ENCODE results near the gene XPR1.

Gene XPR1

DNA sequence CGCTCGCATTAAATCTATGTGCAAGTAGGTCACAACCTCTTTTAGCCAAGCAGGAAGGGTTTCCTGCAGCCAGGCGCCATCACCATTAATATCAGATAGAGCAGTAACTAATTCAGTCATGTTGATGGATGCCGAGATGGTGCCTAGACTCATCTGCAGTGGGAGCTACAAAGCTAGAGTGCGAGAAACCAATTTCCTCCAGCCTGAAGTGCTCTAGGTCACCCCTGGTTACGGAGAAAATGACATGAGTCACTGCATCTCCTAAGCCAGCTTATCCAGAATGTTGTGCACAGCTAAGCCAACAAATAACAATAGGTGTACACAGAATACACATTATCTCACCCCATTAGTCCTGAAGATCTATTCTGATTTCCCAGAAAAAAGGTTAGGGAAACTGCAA, 37.1 kb upstream of the XPR1 start:
- TF ChIP-seq, protein P1, sequence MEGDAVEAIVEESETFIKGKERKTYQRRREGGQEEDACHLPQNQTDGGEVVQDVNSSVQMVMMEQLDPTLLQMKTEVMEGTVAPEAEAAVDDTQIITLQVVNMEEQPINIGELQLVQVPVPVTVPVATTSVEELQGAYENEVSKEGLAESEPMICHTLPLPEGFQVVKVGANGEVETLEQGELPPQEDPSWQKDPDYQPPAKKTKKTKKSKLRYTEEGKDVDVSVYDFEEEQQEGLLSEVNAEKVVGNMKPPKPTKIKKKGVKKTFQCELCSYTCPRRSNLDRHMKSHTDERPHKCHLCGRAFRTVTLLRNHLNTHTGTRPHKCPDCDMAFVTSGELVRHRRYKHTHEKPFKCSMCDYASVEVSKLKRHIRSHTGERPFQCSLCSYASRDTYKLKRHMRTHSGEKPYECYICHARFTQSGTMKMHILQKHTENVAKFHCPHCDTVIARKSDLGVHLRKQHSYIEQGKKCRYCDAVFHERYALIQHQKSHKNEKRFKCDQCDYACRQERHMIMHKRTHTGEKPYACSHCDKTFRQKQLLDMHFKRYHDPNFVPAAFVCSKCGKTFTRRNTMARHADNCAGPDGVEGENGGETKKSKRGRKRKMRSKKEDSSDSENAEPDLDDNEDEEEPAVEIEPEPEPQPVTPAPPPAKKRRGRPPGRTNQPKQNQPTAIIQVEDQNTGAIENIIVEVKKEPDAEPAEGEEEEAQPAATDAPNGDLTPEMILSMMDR (IDR thresholded peaks at IDR 0.05; ENCODE audit: low read length, missing control alignments) = no peak
- no peak overlapping the region for H3K4me3 ChIP-seq (replicated peaks; ENCODE audit: low read depth, low read length)
- no peak for DNase-seq (ENCODE audit: low read depth)

DNA sequence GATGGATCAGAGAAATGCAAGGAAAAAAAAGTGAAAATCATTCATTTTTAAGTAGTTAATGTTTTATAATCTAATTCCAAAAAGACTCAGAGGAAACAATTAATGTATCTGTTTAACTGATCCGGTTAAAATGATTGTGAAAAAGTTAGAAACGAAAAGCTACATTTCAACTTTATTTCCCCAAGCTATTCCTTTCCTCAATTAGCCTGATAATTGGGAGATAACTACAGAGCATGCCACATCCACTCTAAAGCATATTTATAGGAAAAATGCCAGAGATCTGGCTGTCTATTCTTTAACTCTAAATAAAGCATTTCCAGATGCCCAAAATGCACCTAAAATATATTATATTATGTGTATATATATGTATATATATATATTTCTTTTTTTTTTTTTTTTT, 35.9 kb upstream of the XPR1 start:
- DNase-seq (ENCODE audit: low read depth) = no peak
- TF ChIP-seq, protein P1 (IDR thresholded peaks at IDR 0.05; ENCODE audit: low read length, missing control alignments) = no peak

DNA sequence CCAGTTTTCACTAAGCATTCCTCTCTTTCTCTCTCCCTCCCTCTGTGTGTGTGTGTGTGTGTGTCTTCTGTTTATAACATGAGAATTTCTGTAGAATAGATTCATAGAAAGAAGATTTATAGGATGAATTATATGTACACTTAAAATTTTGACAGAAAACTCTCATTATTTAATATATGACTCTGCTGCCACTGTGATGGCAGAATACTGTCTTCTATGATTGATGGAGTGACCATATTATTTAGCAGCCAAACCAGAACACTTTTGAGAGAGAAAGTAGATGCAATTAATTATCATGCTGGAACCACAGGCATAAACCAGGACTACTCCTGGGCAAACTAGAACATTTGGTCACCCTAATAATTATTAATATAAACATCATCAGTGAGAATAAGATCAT, 34.3 kb upstream of the XPR1 start:
- no peak overlapping the region for H3K4me3 ChIP-seq (replicated peaks; ENCODE audit: low read depth, low read length)
- TF ChIP-seq, protein P1 (IDR thresholded peaks at IDR 0.05; ENCODE audit: low read length, missing control alignments) = no peak
- DNase-seq (ENCODE audit: low read depth) = no peak

More for the DNA sequence above, 35.9 kb upstream of the XPR1 start:
- H3K4me3 ChIP-seq (replicated peaks; ENCODE audit: low read depth, low read length) = no peak overlapping the region

DNA sequence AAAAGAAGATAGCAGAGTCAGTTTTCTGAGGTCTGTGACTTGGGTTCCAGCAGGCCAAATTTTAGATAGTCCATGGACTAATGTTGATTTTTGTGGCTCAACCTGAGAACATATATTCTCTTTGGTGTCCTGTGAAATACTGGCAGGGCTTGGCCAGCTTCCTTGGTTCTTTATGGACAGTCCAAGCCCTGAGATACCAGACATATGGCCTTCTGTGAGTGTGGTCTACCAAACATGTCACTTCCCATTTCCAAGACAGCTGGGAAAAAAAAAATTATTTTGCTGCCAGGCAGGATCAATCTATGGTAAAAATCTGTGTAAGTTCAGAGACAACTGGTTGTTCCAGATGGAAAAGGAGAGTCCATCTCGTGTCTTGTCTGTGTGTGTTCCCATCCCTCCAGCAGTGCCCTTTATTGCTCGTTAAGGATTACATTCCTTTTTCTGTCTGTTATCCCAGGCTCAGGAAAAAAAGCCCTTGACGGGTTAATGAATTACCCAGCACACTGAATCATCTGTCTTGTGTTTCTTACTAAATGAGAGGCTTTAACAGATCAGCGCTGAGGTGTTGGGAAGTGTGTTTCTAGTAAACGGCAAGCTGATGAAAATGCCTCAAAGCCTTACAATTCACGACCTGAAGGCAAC, 33.4 kb upstream of the XPR1 start:
- TF ChIP-seq, protein P1 (IDR thresholded peaks at IDR 0.05; ENCODE audit: low read length, missing control alignments) = no peak
- DNase-seq (ENCODE audit: low read depth) = no peak
- no peak overlapping the region for H3K4me3 ChIP-seq (replicated peaks; ENCODE audit: low read depth, low read length)

DNA sequence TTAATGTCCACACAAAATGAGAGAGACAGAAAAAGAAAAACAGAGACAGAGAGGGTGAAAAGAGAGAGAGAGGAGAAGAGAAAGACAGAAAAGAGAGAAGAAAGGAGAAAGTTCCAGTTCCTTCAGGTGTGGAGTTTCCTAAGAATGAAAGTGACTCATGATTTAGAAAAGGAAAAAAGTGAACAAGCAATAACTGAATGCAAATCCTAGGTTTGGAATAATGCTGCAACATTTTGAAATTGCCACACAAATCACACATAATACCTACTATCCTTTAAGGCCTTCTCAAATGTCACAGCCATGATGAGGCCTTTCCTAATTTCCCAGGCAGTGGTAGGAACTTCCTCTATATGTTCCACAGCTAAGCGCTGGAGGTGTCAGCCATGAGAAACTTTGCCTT, 31.5 kb upstream of the XPR1 start:
- TF ChIP-seq, protein P1 (IDR thresholded peaks at IDR 0.05; ENCODE audit: low read length, missing control alignments) = no peak
- DNase-seq (ENCODE audit: low read depth) = no peak

DNA sequence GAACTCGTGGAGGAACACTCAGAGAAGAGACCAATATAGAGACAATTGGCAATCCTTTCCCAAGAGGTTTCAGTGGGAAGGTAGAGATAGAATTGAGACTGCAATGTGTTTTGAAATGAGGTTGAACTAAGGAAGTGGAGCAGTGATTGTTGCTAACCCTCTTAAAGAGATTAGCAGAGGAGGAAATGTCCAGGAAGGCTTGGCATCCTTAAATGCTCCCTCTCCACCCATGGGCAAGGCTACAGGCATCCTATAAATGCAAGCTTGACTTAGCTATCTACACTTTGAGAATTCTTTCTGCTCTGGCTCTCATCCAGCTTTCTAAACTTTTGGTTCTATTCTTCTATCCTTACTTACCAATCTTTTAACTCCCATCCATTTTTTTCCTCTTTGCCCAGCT, 30.3 kb upstream of the XPR1 start:
- DNase-seq (ENCODE audit: low read depth) = no peak
- no peak overlapping the region for H3K4me3 ChIP-seq (replicated peaks; ENCODE audit: low read depth, low read length)
- TF ChIP-seq, protein P1 (IDR thresholded peaks at IDR 0.05; ENCODE audit: low read length, missing control alignments) = no peak

More for the DNA sequence above, 31.5 kb upstream of the XPR1 start:
- no peak overlapping the region for H3K4me3 ChIP-seq (replicated peaks; ENCODE audit: low read depth, low read length)

DNA sequence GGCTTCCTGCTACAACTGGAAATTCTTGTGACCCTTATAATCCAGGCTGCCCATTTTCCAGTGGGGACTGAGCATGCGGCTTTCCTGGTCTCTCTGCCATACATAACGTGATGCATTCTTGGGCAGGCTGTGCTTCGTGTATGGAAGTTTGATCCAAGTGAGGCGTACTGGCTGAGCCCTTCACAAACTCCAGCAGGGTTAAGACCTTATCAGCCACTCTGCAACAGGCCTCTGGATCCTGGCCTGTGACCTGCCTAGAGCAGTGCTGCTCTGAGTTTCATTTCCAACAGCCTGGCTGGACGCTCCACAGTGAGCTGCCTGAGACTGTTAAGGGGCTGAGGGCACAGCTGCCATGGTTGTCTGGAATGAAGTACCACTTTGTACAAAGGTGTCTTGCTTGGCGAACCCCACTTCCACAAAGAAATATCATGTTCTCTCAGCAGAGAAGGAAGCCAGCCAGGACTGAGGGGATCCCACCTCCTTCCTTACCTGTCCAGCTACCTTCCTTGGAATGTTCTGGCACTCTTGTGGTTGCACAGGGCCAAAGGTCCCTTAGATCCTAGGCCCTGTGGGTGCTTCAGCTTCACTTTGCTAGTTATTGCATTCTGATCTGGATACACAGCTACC, 28.5 kb upstream of the XPR1 start:
- H3K4me3 ChIP-seq (replicated peaks; ENCODE audit: low read depth, low read length) = no peak overlapping the region
- DNase-seq (ENCODE audit: low read depth) = no peak
- TF ChIP-seq, protein P1 (IDR thresholded peaks at IDR 0.05; ENCODE audit: low read length, missing control alignments) = no peak

All from fibroblast of pulmonary artery (primary cell).